H1 (cell line): ENCODE data around the gene INPP5A.

Experiments used
- CHD1 ChIP-seq: IDR thresholded peaks from 2 replicates; pipeline ENCODE4 v1.6.1; 2012; ENCODE audit warnings: low read depth, low read length, improper control_type of control experiment
- EZH2 ChIP-seq: fragments of 200-600 bp; sonication (generic); IDR thresholded peaks from 2 replicates; pipeline ENCODE4 v1.7.1; 2012; ENCODE audit warnings: low read depth, mild to moderate bottlenecking, moderate library complexity, low read length, inconsistent platforms; ENCODE audit not compliant: severe bottlenecking
- POLR2AphosphoS5 ChIP-seq: IDR thresholded peaks from 2 replicates; pipeline ENCODE4 v1.6.1; 2011; ENCODE audit warnings: low read depth, low read length
- SIN3A ChIP-seq, 2 experiments: IDR thresholded peaks in 1 of 2; conservative IDR thresholded peaks in 1 of 2; 2 replicates each; pipeline ENCODE4 v1.6.1; 2011 to 2012; ENCODE audit warnings: low read length in 2 of 2, improper control_type of control experiment in 1 of 2, low read depth in 1 of 2, mild to moderate bottlenecking in 1 of 2
- TF ChIP-seq, protein P1 (sequence below): IDR thresholded peaks from 2 replicates; pipeline ENCODE4 v1.6.1; 2012; ENCODE audit warnings: inconsistent platforms
- TF ChIP-seq, protein P2 (sequence below), 3 experiments: IDR thresholded peaks; 1 replicate in 2 of 3; 2 replicates in 1 of 3; pipeline versions ENCODE4 v1.5.1 to v1.6.1; 2011; ENCODE audit warnings: low read length in 3 of 3, mild to moderate bottlenecking in 3 of 3, inconsistent platforms in 2 of 3, low read depth in 1 of 3, moderate library complexity in 1 of 3; ENCODE audit not compliant: insufficient read depth in 1 of 3; ENCODE audit errors: control extremely low read depth in 1 of 3

DNA sequence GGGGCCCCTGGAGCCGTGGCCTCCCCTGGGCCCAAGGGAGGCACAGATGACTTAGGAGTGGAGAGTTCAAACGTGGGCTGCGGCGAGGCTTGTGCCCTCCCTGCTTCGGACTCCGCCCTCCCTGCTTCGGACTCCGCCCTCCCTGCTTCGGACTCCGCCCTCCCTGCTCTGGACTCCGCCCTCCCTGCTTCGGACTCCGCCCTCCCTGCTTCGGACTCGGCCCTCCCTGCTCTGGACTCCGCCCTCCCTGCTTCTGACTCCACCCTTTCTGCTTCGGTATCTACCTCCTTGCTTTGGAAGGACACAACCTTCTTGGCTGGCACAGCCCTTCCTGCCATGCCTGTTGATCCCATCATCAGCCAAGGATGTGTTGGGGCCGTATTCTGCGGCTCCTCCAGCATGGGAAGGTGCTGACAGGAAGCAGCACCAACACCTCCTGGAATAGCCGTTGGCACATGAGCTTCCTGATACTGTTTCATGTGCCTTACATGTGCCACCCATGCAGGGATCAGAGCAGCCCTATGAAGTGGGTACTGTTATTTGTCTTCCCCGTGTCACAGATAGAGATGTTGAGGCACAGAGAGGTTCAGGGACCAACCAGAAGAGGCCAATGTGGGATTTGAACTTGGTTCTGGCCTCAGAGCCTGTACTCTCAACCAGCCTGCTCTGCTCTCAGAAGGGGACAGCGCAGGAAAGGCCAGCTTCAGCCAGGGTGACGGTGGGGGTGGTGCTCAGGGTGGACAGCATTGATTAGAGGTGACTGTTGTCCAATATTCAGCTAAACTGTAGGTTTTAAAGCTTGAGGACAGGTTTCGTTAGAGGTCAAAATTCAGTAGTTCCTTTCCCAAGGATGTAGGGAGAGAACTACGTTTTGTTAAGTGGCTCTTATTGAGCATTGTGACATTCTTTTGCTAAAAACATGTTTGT is 133.9 kb downstream of the INPP5A start:
- no peak for TF ChIP-seq POLR2AphosphoS5
- no peak for TF ChIP-seq EZH2
- TF ChIP-seq CHD1 = no peak
- TF ChIP-seq, protein P1, sequence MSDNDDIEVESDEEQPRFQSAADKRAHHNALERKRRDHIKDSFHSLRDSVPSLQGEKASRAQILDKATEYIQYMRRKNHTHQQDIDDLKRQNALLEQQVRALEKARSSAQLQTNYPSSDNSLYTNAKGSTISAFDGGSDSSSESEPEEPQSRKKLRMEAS = no peak
- TF ChIP-seq, protein P2, sequence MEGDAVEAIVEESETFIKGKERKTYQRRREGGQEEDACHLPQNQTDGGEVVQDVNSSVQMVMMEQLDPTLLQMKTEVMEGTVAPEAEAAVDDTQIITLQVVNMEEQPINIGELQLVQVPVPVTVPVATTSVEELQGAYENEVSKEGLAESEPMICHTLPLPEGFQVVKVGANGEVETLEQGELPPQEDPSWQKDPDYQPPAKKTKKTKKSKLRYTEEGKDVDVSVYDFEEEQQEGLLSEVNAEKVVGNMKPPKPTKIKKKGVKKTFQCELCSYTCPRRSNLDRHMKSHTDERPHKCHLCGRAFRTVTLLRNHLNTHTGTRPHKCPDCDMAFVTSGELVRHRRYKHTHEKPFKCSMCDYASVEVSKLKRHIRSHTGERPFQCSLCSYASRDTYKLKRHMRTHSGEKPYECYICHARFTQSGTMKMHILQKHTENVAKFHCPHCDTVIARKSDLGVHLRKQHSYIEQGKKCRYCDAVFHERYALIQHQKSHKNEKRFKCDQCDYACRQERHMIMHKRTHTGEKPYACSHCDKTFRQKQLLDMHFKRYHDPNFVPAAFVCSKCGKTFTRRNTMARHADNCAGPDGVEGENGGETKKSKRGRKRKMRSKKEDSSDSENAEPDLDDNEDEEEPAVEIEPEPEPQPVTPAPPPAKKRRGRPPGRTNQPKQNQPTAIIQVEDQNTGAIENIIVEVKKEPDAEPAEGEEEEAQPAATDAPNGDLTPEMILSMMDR (IDR thresholded peaks at IDR 0.05; ENCODE audit: control extremely low read depth in 1 of 3, insufficient read depth in 1 of 3, low read depth in 1 of 3, low read length in 3 of 3) = no peak
- no peak for TF ChIP-seq SIN3A (conservative IDR thresholded peaks at IDR 0.05 in 1 of 2, IDR thresholded peaks at IDR 0.05 in 1 of 2; ENCODE audit: low read depth in 1 of 2, low read length in 2 of 2)
